Measurements from ENCODE around the gene SETBP1. TPM values are rescaled to one million over a fixed set of nuclear protein-coding genes. Genes with fewer than 3 reads are reported as not detected.

Gene SETBP1
- total and polyA plus RNA-seq, 2 of the 13 experiments (the other 11 are each of a cell fraction or from before 2014, with no cell fraction given): 0.18 to 0.65 TPM

DNA sequence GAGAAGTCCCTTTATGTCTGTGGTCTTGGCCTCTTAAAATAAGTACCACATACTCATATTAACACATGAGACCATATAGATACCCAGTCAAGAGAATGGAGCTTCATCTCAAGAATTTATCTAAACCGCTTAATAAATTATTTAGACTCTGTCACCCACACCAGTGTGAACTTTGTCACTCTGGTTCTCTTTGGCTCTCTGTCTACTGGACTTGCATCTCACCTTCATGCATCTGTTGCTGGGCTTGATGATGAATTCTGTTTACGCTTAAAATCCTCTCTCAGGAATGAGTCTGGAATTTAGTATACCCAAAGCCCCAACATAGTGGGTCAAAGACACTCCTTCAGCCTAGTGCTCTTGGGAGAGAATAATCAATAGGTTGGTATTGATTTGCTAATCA lies 73.9 kb downstream of the SETBP1 start:
- H4K20me1 ChIP-seq (ENCODE audit: insufficient read depth, low read length): no peaks in the 10 kb centered on the region
- no peak overlapping the region for H2AFZ ChIP-seq (ENCODE audit: low read length)
- H3K4me1 ChIP-seq (ENCODE audit: insufficient read depth, low read length): no peaks in the 10 kb centered on the region
- in situ Hi-C loops (cut with HindIII; ENCODE audit: extremely low pct_ligation_motif_present, low pct_unique_long_range_greater_than_20kb) (no loop called here), intact Hi-C loops (cut with micrococcal nuclease; ENCODE audit: unreplicated experiment) (loop anchor here (10.0 kb wide), 1 partner anchor 60 kb away; no protein-coding TSS in a partner anchor)
- POLR2A ChIA-PET: no interaction called here
- H3K79me2 ChIP-seq (ENCODE audit: insufficient read depth, low read length): no peaks in the 10 kb centered on the region
- no peak overlapping the region for H3K27ac ChIP-seq (ENCODE audit: extremely low read length, insufficient read depth, low read length)
- TF ChIP-seq ZNF282 (IDR thresholded peaks at IDR 0.05; ENCODE audit: partially characterized antibody): no peak
- peak; percentile 15; the same call in 1 of the 2 replicates for TF ChIP-seq KAT2B (IDR thresholded peaks at IDR 0.05; ENCODE audit: borderline replicate concordance, low read depth, low read length)
- no peaks in the 10 kb centered on the region for H3K27me3 ChIP-seq (ENCODE audit: control insufficient read depth in 1 of 2, insufficient read depth in 2 of 2, low read length in 2 of 2)
- no peak overlapping the region for H3K9ac ChIP-seq (ENCODE audit: insufficient read depth, low read depth, low read length)
- WGBS (ENCODE audit: low lambda C conversion rate): 73% methylated on average over 2 of the region's 2 CpGs
- no TSS peak for BruUV-seq (replicated peaks)
- DNase-seq (ENCODE audit: low spot score): no peak
- H3K4me2 ChIP-seq (ENCODE audit: low read depth, low read length): no peak overlapping the region
- H3K9me3 ChIP-seq (ENCODE audit: low read length): no peaks in the 10 kb centered on the region
- CTCF ChIA-PET (ENCODE audit: low intra/inter-chr PET ratio, low total read pairs): no interaction called here
- no peak for FAIRE-seq
- ATAC-seq: no peak
- no peaks in the 10 kb centered on the region for H3K36me3 ChIP-seq (replicated peaks in 1 of 2; ENCODE audit: control insufficient read depth in 1 of 2, insufficient read depth in 2 of 2, low read length in 2 of 2)
- H3K4me3 ChIP-seq (replicated peaks in 1 of 3; ENCODE audit: insufficient read depth in 1 of 3, low read depth in 2 of 3, low read length in 3 of 3): no peak overlapping the region

DNA sequence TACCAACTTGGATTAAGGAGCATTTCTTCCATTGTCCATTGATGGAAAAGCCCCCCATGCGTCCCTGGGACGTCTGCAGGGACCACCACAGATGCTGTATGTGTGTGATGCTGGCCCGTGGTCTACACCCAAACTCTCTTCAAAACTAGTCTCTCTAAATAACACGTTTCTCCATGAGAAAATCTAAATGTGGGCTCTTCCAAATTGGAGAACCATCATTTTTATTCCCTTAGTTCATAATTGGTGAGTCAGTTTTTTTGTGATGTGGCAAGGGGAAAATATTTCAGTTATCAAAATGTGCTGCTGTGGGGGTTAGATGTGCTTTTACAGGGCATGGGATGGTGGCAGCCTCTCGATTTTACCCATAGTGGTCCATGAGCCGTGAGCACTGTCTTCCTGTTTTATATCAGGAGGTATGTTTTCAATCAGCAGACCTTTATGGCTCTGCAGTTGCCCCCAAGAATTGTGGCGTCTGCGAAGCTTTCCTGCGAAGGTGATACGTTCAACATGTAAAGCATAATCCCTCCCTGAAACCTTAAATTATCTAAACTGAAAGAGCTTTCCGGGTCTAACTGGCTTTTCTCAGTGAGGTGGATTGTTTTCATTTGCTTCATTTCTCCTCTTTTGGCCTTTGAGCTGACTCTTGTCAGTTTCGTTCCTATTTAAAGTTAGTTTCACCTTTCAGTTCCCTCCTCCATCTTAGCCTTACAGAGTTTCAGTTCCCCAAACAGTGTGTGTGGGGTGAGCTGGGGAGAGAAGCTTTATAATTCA lies 78.4 kb downstream of the SETBP1 start:
- no peak for DNase-seq (ENCODE audit: low spot score)
- in situ Hi-C loops (cut with HindIII; ENCODE audit: extremely low pct_ligation_motif_present, low pct_unique_long_range_greater_than_20kb): no loop called here
- FAIRE-seq: no peak
- no peak overlapping the region for H3K27ac ChIP-seq (ENCODE audit: extremely low read length, insufficient read depth, low read length)
- H3K4me1 ChIP-seq (ENCODE audit: insufficient read depth, low read length): no peaks in the 10 kb centered on the region
- no peaks in the 10 kb centered on the region for H3K79me2 ChIP-seq (ENCODE audit: insufficient read depth, low read length)
- ChIA-PET POLR2A (no interaction called here), CTCF (ENCODE audit: low intra/inter-chr PET ratio, low total read pairs) (no interaction called here)
- no peaks in the 10 kb centered on the region for H3K9me3 ChIP-seq (ENCODE audit: low read length)
- no peak overlapping the region for H3K4me3 ChIP-seq (replicated peaks in 1 of 3; ENCODE audit: insufficient read depth in 1 of 3, low read depth in 2 of 3, low read length in 3 of 3)
- H2AFZ ChIP-seq (ENCODE audit: low read length): no peak overlapping the region
- H4K20me1 ChIP-seq (ENCODE audit: insufficient read depth, low read length): no peaks in the 10 kb centered on the region
- BruUV-seq (replicated peaks): no TSS peak
- no peaks in the 10 kb centered on the region for H3K36me3 ChIP-seq (replicated peaks in 1 of 2; ENCODE audit: control insufficient read depth in 1 of 2, insufficient read depth in 2 of 2, low read length in 2 of 2)
- intact Hi-C loops (cut with micrococcal nuclease; ENCODE audit: unreplicated experiment): loop anchor here (10.0 kb wide), 1 partner anchor 64 kb away; no protein-coding TSS in a partner anchor
- H3K4me2 ChIP-seq (ENCODE audit: low read depth, low read length): no peak overlapping the region
- no peaks in the 10 kb centered on the region; a peak in 1 of 5 replicates for H3K27me3 ChIP-seq (ENCODE audit: control insufficient read depth in 1 of 2, insufficient read depth in 2 of 2, low read length in 2 of 2)
- no peak overlapping the region for H3K9ac ChIP-seq (ENCODE audit: insufficient read depth, low read depth, low read length)
- no peak for ATAC-seq
- WGBS (ENCODE audit: low lambda C conversion rate): 54% methylated on average over 12 of the region's 12 CpGs
- no peak for TF ChIP-seq ZMAT3 (CRISPR knock-in tag; conservative IDR thresholded peaks at IDR 0.05)
- TF ChIP-seq ZNF407 (CRISPR knock-in tag; IDR thresholded peaks at IDR 0.05; ENCODE audit: not compliant biosample characterization): no peak
- no peak for TF ChIP-seq ZIK1 (CRISPR knock-in tag; IDR thresholded peaks at IDR 0.05; ENCODE audit: borderline replicate concordance, low read depth)
- TF ChIP-seq TCF7L2 (IDR thresholded peaks at IDR 0.05; ENCODE audit: low read depth, low read length): no peak
- no peak for TF ChIP-seq KLF11 (CRISPR knock-in tag; IDR thresholded peaks at IDR 0.05)
- TF ChIP-seq HNF4A (CRISPR knock-in tag; IDR thresholded peaks at IDR 0.05): no peak
- TF ChIP-seq ZMYM4 (CRISPR knock-in tag; IDR thresholded peaks at IDR 0.05): no peak
- TF ChIP-seq HNRNPL (IDR thresholded peaks at IDR 0.05; ENCODE audit: low read depth, low read length): no peak
- TF ChIP-seq JDP2 (CRISPR knock-in tag; IDR thresholded peaks at IDR 0.05; ENCODE audit: borderline replicate concordance): no peak
